Gastroesophageal sphincter (tissue), 3 donors: ENCODE data around the gene PDX1.

Source experiments
- EP300 ChIP-seq: sonication (generic); formaldehyde crosslinking; IDR thresholded peaks from one replicate; pipeline ENCODE4 v1.6.1; 2017; ENCODE audit warnings: antibody characterized with exemption, mild to moderate bottlenecking
- POLR2A ChIP-seq, 2 donors: fragments of 450-650 bp; IDR thresholded peaks; one replicate each; pipeline ENCODE4 v1.6.1; 2017; ENCODE audit warnings: antibody characterized with exemption in 2 of 2, mild to moderate bottlenecking in 2 of 2, moderate library complexity in 1 of 2
- TF ChIP-seq, protein P1 (sequence below), 4 experiments: fragments of 200-600 bp in 2 of 4; fragments of 450-650 bp in 2 of 4; sonication (generic) in 1 of 4; IDR thresholded peaks; one replicate each; pipeline ENCODE4 v1.5.1; 2017 to 2019; ENCODE audit warnings: antibody characterized with exemption in 4 of 4, mild to moderate bottlenecking in 2 of 4, moderate library complexity in 2 of 4

DNA sequence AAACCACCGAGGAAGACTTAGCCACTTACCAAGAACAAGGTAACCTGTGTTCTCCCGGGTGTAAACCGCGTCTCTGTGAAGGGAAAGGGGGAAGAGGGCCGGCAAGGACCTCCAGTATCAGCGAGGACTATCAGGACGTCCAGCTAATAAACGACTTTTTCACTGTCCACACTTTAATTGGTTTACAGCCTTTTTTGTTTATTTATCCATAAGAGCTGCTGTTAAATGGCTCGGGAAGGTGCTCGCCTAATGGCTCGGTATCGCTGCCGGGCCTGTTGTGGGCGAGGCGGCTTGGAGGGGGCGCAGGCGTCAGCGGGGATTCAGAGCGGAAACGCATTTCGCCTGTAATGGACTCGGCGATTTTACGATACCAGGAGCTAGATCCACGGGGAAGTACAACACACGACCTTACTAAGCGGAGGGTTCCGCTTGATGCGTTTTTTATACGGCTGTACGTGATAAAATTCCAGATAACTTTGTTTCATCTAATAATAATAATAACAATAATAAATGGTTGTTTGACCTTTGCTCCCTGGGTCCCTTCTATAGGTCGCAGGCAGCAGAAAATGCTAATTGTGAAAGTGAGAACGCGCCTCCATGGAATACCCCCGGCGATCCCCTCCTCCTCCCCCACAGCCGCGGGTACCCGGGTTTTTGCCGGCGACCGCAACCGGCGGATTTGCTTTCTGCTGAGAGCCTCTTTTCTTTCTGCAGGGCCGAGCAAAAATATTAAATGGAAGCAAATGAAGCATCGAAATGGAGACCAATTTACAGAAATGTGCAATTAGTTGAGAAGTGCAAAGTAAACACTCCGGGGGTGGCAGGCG, 2.5 kb upstream of the PDX1 start:
- TF ChIP-seq, protein P1, sequence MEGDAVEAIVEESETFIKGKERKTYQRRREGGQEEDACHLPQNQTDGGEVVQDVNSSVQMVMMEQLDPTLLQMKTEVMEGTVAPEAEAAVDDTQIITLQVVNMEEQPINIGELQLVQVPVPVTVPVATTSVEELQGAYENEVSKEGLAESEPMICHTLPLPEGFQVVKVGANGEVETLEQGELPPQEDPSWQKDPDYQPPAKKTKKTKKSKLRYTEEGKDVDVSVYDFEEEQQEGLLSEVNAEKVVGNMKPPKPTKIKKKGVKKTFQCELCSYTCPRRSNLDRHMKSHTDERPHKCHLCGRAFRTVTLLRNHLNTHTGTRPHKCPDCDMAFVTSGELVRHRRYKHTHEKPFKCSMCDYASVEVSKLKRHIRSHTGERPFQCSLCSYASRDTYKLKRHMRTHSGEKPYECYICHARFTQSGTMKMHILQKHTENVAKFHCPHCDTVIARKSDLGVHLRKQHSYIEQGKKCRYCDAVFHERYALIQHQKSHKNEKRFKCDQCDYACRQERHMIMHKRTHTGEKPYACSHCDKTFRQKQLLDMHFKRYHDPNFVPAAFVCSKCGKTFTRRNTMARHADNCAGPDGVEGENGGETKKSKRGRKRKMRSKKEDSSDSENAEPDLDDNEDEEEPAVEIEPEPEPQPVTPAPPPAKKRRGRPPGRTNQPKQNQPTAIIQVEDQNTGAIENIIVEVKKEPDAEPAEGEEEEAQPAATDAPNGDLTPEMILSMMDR (IDR thresholded peaks at IDR 0.05): no peak
- TF ChIP-seq EP300 (no peak), POLR2A (IDR thresholded peaks at IDR 0.05) (no peak)
